NCI-H1105 (cell line): Measurements from ENCODE around the gene ARSH.
"Not testable (repeated sequence)": the region's sequence is repeated elsewhere in the genome, so short reads cannot be mapped to it uniquely, and the experiment has no call there.

ENCODE experiments used
- DNase-seq: peaks from one replicate; lab custom pipeline; 2025; lab: John Stamatoyannopoulos, UW

Gene ARSH

GRCh38 chrX:3044196-3044595 lies 37.9 kb downstream of the ARSH start:
- DNase-seq, result no peak

GRCh38 chrX:3044671-3045070 lies 38.3 kb downstream of the ARSH start:
- no peak for DNase-seq

GRCh38 chrX:3046253-3047240 lies 40.2 kb downstream of the ARSH start:
- DNase-seq, result no peak

- DNase-seq, result not testable (repeated sequence)
Observed at GRCh38 chrX:3050523-3051175, 44.3 kb downstream of the ARSH start.

GRCh38 chrX:3052860-3053259 lies 46.5 kb downstream of the ARSH start:
- no peak for DNase-seq

- DNase-seq, result no peak
Observed at GRCh38 chrX:3066555-3066954, 60.2 kb downstream of the ARSH start.

- no peak for DNase-seq
Observed at GRCh38 chrX:3075959-3076358, 69.6 kb downstream of the ARSH start.

GRCh38 chrX:3076416-3076991 lies 70.2 kb downstream of the ARSH start:
- DNase-seq, result no peak
